Fibroblast of upper back skin (primary cell): ENCODE results near the gene GABRB2.
"Not testable (repeated sequence)": the region's sequence is repeated elsewhere in the genome, so short reads cannot be mapped to it uniquely, and the experiment has no call there.

Experiments used
- DNase-seq: peaks from one replicate; pipeline ENCODE4 v3.0.0-alpha.2; 2013

Gene GABRB2

DNA sequence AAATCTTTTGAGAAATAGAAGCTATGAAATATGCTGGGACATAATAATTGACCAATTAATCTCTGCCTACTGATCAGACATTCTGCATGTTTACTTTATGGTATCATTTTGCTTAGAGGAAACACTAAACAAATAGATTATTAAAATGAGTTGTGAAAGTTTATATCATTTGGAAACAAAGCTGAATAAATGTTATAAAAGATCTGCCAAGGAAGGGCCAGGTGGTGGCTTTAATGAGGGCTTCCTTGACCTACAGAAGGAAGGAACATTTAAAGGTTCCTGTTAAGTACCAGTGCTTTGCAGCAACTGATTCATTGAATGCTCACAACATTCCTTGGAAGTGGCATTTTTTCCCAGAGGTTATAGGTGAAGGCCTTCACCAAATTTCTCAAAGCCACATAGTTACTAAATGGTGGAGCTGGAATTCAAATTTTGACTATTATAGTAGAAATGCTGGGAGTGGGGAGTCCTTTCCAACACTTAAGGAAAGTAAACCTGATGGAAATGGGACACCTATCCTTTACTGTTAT is 250.7 kb downstream of the GABRB2 start:
- DNase-seq, result no peak

DNA sequence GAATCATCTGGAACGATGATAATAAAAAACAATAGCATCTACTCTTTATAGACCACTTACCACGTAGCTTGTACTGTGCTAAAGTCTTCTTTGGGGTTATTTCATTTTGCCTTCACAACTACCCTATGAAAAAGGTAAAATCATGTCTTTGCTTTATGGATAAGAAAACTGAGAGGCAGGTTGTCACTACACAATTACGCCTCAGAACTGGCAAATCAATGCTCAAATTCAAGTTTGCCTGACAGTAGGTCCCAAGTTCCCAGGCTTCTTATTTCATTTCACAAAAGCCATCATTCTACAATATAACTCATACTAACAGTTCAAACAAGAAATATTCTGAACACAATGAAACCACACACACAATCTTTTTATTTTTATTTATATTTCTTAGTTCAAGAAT is 258.5 kb downstream of the GABRB2 start:
- DNase-seq, result no peak

- no peak for DNase-seq
These were observed 259.1 kb downstream of the GABRB2 start for GRCh38 chr5:161287436-161287835.

GRCh38 chr5:161286066-161286655 is 260.4 kb downstream of the GABRB2 start:
- no peak for DNase-seq

DNA sequence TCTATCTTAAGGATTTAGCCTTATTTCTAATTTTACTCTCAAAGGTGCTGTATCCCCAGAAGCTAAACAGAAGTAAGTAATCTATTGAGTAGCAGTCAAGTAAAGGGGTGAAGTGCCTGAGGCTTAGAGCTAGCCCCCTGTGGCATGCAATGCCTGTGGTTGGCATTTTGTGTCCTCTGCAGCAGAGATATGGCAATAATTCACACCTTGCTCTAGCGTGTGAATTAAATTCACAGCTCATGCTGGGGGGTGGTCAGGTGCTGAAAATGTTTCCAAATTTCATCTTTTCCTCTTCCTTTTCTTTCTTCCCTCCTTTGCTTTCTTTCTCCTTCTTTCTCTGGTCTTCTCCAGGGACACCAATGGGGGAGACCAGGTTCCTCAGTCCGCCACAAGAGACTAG is 262.1 kb downstream of the GABRB2 start:
- DNase-seq, result no peak

- DNase-seq, result no peak
These were observed 263.2 kb downstream of the GABRB2 start for GRCh38 chr5:161283296-161283695.

DNA sequence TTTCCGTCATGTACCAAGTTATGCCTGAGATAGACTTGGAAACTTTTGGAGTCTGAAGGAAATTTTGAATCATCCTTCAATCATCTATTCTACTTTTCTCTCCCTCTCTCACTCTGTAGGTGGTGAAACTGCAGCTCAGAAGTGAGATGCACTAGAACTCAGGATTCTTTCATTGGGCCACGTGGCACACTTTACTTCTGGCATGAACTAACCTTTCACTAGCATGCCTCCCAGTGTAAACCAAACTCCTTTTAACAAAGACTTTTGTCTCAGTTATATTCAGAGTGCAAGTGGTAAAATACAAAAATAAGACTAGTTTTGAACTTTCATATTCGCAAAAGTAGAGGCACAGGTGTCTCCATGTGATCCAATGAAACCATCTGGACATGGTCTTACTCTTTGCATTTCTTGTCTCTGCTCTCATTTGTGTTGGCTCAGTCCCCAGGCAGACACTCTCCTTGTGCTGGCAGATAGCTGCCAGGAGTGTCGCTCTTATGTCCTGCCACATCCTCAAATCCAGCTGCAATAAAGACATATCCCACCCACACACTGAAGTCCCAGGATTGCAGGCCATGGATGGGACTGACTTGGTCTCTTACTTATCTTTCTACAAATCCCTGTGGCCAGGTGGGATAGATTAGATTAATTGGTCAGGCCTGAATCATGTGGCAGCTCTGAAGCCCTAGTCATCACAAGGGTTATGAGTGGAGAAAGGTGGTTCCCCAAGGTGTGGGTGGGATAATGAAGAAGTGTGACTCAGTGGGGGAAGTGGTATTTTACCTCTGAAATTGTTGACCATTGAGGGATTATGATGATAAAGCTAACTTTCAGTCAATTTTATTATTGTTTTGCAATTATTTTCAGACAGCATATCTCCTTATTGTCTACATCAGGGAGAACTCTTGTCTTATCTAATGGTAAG is 267.5 kb downstream of the GABRB2 start:
- DNase-seq, result no peak

DNA sequence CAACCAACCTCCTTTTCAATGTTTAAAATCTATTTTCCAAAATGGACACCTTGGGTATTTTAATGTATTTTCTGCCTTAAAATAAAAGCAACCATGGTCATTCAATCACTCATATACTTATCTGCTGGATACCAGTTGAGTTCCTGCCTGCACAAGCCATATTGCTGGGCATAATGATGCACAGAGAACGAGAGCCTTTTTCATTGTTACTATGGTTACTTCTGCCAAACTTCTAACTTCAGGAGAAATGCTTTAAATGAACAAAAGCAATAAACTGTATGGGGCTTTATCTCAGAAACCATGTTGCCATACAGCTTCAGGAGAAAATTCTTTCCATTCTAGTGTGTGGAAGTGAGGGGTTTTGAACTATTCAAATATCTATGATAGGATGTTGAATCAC is 269.5 kb downstream of the GABRB2 start:
- DNase-seq, result no peak

- no peak for DNase-seq
These were observed 271.6 kb downstream of the GABRB2 start for GRCh38 chr5:161274951-161275350.

- no peak for DNase-seq
These were observed 273.1 kb downstream of the GABRB2 start for GRCh38 chr5:161273410-161273809.

GRCh38 chr5:161271816-161272215 is 274.7 kb downstream of the GABRB2 start:
- no peak for DNase-seq

GRCh38 chr5:161269125-161269524 is 277.4 kb downstream of the GABRB2 start:
- DNase-seq, result no peak

DNA sequence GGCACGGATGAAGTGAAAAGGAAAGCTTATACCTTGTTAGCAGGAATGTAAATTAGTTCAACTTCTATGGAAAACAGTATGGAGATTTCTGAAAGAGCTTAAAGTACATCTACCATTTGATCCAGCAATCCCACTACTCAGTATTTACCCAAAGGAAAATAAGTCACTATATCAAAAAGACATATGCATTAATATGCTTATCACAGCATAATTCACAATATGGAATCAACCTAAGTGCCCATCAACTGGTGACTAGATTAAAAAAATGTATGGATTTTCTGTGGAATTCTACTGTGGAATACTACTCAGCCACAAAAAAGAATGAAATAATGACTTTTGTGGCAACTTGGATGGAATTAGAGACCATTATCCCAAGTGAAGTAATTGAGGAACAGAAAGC is 279.6 kb downstream of the GABRB2 start:
- no peak for DNase-seq

- no peak for DNase-seq
These were observed 281.5 kb downstream of the GABRB2 start for GRCh38 chr5:161265006-161265405.

GRCh38 chr5:161263191-161263590 is 283.3 kb downstream of the GABRB2 start:
- DNase-seq, result no peak

DNA sequence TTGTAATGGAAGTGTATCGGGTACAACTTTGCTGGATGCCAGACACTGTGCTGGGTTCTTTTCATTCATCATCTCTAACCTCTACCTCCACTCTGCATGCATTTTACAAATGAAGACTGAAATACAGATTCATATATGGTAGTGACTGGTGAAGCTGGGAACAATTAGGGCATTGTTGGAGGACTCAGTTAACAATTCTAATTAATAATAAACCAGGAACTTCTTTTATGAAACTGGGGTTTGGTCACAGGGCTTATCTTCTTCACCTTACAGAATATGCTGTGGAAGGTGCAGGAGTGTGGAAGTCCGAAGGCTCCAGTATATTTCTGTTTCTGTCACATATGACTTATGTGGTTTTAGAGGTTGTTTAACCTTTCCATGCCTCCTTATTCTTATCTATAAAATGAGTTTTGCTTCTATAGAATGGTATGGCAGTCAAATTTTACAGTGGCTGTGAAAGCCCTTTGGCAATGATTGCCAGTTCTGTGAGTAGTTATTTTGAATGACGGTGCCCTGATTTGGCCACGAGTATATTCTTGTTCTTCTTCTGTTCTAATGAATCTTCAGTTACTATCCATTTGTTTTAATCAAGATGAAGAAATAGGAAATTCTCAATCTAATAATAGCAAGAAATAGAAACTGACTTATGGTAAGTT is 284.7 kb downstream of the GABRB2 start:
- no peak for DNase-seq

GRCh38 chr5:161258438-161258837 is 288.1 kb downstream of the GABRB2 start:
- no peak for DNase-seq

DNA sequence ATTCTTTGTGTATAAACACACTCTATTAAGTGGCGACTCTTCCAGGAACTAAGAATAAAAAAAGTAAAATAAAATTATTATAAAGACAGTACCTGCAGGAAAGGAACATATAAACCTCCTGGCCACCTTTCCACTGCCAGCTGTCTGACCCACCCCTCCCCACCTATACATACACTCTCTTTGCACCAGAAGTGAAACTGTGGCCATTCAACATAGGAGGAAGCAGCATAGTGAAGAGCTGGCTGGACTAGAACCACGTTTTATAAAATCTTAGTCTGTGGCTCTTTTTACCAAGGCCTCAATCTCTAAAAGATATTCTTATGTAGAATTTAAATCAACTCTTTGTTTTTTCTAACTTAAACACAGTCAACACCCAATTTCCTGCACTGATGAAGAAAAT is 289.6 kb downstream of the GABRB2 start:
- DNase-seq, result no peak

GRCh38 chr5:161252955-161253354 is 293.6 kb downstream of the GABRB2 start:
- not testable (repeated sequence) for DNase-seq

GRCh38 chr5:161246749-161247148 is 299.8 kb downstream of the GABRB2 start:
- DNase-seq, result no peak

GRCh38 chr5:161245846-161246245 is 300.7 kb downstream of the GABRB2 start:
- not testable (repeated sequence) for DNase-seq
